ENCODE measurements around the gene HAL. TPM values are rescaled to one million over a fixed set of nuclear protein-coding genes. Genes with fewer than 3 reads are reported as not detected.

Gene HAL
- total and polyA plus RNA-seq, 2 donors (not counting 1 experiment from before 2014, with no cell fraction given) = 1.3 to 4.8 TPM

GRCh38 chr12:96040305-96041133 lies 44.4 kb upstream of the HAL start:
- H4K20me1 ChIP-seq (ENCODE audit: control insufficient read depth, insufficient read depth, low read length, poor library complexity, severe bottlenecking) = no peaks in the 10 kb centered on the region
- Mint-ChIP-seq H3K4me3 (no peak overlapping the region), H3K9me3 (ENCODE audit: insufficient read depth) (no peaks in the 10 kb centered on the region), H3K27me3 (no peaks in the 10 kb centered on the region), H3K27ac (no peak overlapping the region), H3K4me1 (peaks cover 22% of the 10 kb centered on the region)
- ATAC-seq (ENCODE audit: low read depth) (no peak), DNase-seq (no peak)
- H3K4me2 ChIP-seq (replicated peaks; ENCODE audit: low read depth, low read length, poor library complexity, severe bottlenecking) = no peak overlapping the region
- H3K27me3 ChIP-seq (replicated peaks in 1 of 4; ENCODE audit: control extremely low read depth in 1 of 4, control insufficient read depth in 3 of 4, insufficient read depth in 4 of 4, low read length in 3 of 4) = no peaks in the 10 kb centered on the region
- no peaks in the 10 kb centered on the region for H3K79me2 ChIP-seq (ENCODE audit: control insufficient read depth, insufficient read depth, low read length)
- intact Hi-C loops (cut with micrococcal nuclease) = no loop called here
- WGBS (ENCODE audit: insufficient coverage) = 100% methylated on average over 1 of the region's 3 CpGs
- TF ChIP-seq EZH2 (IDR thresholded peaks at IDR 0.05; ENCODE audit: borderline replicate concordance, insufficient read depth, low read depth, low read length, poor library complexity, severe bottlenecking) (no peak), CTCF (IDR thresholded peaks at IDR 0.05) (no peak)
- H3K4me1 ChIP-seq (ENCODE audit: control insufficient read depth in 2 of 2, insufficient read depth in 2 of 2, low read length in 2 of 2) = peaks cover 39 to 49% of the 10 kb centered on the region in 2 donors
- H3K36me3 ChIP-seq (replicated peaks in 1 of 2; ENCODE audit: control extremely low read depth in 1 of 2, control insufficient read depth in 1 of 2, extremely low read depth in 1 of 2, insufficient read depth in 2 of 2, low read length in 1 of 2) = no peaks in the 10 kb centered on the region
- ChIA-PET POLR2A (no interaction called here), CTCF (interaction anchor here (0.8 to 1.6 kb wide), 2 partner anchors 152 to 175 kb away, joined by 3 to 4 read pairs; no protein-coding TSS in a partner anchor)
- H3K4me3 ChIP-seq (ENCODE audit: control extremely low read depth in 1 of 5, extremely low read depth in 1 of 5, insufficient read depth in 1 of 5, low read depth in 2 of 5, low read length in 4 of 5) = no peak overlapping the region
- peaks cover 0 to 22% (median 9%) of the 10 kb centered on the region in 3 donors for H3K9me3 ChIP-seq (ENCODE audit: control extremely low read depth in 1 of 3, control insufficient read depth in 2 of 3, insufficient read depth in 1 of 3, low read length in 2 of 3)
- H3K9ac ChIP-seq (ENCODE audit: low read length) = no peak overlapping the region
- H2AFZ ChIP-seq (ENCODE audit: insufficient read depth, low read depth, low read length, poor library complexity, severe bottlenecking) = no peak overlapping the region
- no peak overlapping the region for H3K27ac ChIP-seq (ENCODE audit: low read length in 2 of 2)

- no CpG with 5 or more reads among the region's 3 CpGs for WGBS (ENCODE audit: insufficient coverage)
- CTCF ChIA-PET = interaction anchor here (0.7 to 0.8 kb wide), 2 partner anchors 153 to 169 kb away, joined by 3 read pairs; no protein-coding TSS in a partner anchor
Measured at GRCh38 chr12:96039516-96039915, 43.4 kb upstream of the HAL start.

More at GRCh38 chr12:96039516-96039915, 43.4 kb upstream of the HAL start:
- no peak overlapping the region for H3K9ac ChIP-seq (ENCODE audit: low read length)
- intact Hi-C loops (cut with micrococcal nuclease) = loop anchor here (5.0 to 10.0 kb wide), 4 partner anchors 158 to 822 kb away; partner anchors contain the start of genes CFAP54, FGD6 and VEZT
- POLR2A ChIA-PET = no interaction called here
- no peaks in the 10 kb centered on the region for H3K36me3 ChIP-seq (replicated peaks in 1 of 2; ENCODE audit: control extremely low read depth in 1 of 2, control insufficient read depth in 1 of 2, extremely low read depth in 1 of 2, insufficient read depth in 2 of 2, low read length in 1 of 2)
- peaks cover 4% of the 10 kb centered on the region for H4K20me1 ChIP-seq (ENCODE audit: control insufficient read depth, insufficient read depth, low read length, poor library complexity, severe bottlenecking)
- H3K9me3 Mint-ChIP-seq (ENCODE audit: insufficient read depth) = no peaks in the 10 kb centered on the region
- no peak for DNase-seq
- no peaks in the 10 kb centered on the region for H3K27me3 ChIP-seq (replicated peaks in 1 of 4; ENCODE audit: control extremely low read depth in 1 of 4, control insufficient read depth in 3 of 4, insufficient read depth in 4 of 4, low read length in 3 of 4)
- peaks cover 29 to 43% of the 10 kb centered on the region in 2 donors for H3K4me1 ChIP-seq (ENCODE audit: control insufficient read depth in 2 of 2, insufficient read depth in 2 of 2, low read length in 2 of 2)
- peaks cover 0 to 23% (median 9%) of the 10 kb centered on the region in 3 donors for H3K9me3 ChIP-seq (ENCODE audit: control extremely low read depth in 1 of 3, control insufficient read depth in 2 of 3, insufficient read depth in 1 of 3, low read length in 2 of 3)
- H3K27me3 Mint-ChIP-seq = no peaks in the 10 kb centered on the region
- no peak overlapping the region for H3K4me3 ChIP-seq (ENCODE audit: control extremely low read depth in 1 of 5, extremely low read depth in 1 of 5, insufficient read depth in 1 of 5, low read depth in 2 of 5, low read length in 4 of 5)
- no peak for ATAC-seq (ENCODE audit: low read depth)
- TF ChIP-seq EZH2 (IDR thresholded peaks at IDR 0.05; ENCODE audit: borderline replicate concordance, insufficient read depth, low read depth, low read length, poor library complexity, severe bottlenecking) (no peak), CTCF (IDR thresholded peaks at IDR 0.05) (no peak)
- H3K4me2 ChIP-seq (replicated peaks; ENCODE audit: low read depth, low read length, poor library complexity, severe bottlenecking) = no peak overlapping the region
- H2AFZ ChIP-seq (ENCODE audit: insufficient read depth, low read depth, low read length, poor library complexity, severe bottlenecking) = no peak overlapping the region
- H3K4me1 Mint-ChIP-seq = peaks cover 14% of the 10 kb centered on the region
- H3K27ac Mint-ChIP-seq = no peak overlapping the region
- peaks cover 9% of the 10 kb centered on the region for H3K79me2 ChIP-seq (ENCODE audit: control insufficient read depth, insufficient read depth, low read length)
- no peak overlapping the region for H3K4me3 Mint-ChIP-seq
- H3K27ac ChIP-seq (ENCODE audit: low read length in 2 of 2) = no peak overlapping the region
